SK-N-SH treated with all-trans-retinoic acid at 6 μM for 48 hours (cell line): ENCODE measurements around the gene INMT.

Source experiments
- ATAC-seq: fragments of 200-7000 bp; cut with Tn5 transposase; 3 replicates; pipeline ENCODE4 v1.9.1; 2020; ENCODE audit warnings: mild to moderate bottlenecking, moderate library complexity
- ARNTL ChIP-seq: fragments of 450-650 bp; formaldehyde crosslinking; IDR thresholded peaks from 2 replicates; pipeline ENCODE4 v1.5.0; 2020; ENCODE audit warnings: low read depth, mild to moderate bottlenecking, moderate library complexity, borderline replicate concordance
- BACH2 ChIP-seq: fragments of 250-450 bp; sonication (Bioruptor Pico); IDR thresholded peaks from 2 replicates; pipeline ENCODE4 v1.9.0; 2021; ENCODE audit warnings: mild to moderate bottlenecking, borderline replicate concordance
- CREB5 ChIP-seq: fragments of 250-450 bp; sonication (Bioruptor Pico); IDR thresholded peaks from 2 replicates; pipeline ENCODE4 v1.5.1; 2020; ENCODE audit warnings: low read depth, mild to moderate bottlenecking, moderate library complexity
- CSDC2 ChIP-seq: fragments of 250-450 bp; sonication (Bioruptor Pico); IDR thresholded peaks from 2 replicates; pipeline ENCODE4 v1.5.0; 2020; ENCODE audit warnings: mild to moderate bottlenecking, moderate library complexity
- ESRRG ChIP-seq: fragments of 250-450 bp; sonication (Bioruptor Pico); IDR thresholded peaks from 2 replicates; pipeline ENCODE4 v1.6.1; 2021; ENCODE audit warnings: mild to moderate bottlenecking
- GLIS3 ChIP-seq: fragments of 250-450 bp; sonication (Bioruptor Pico); IDR thresholded peaks from 2 replicates; pipeline ENCODE4 v1.5.0; 2020; ENCODE audit warnings: mild to moderate bottlenecking, moderate library complexity
- OSR1 ChIP-seq: fragments of 250-450 bp; sonication (Bioruptor Pico); IDR thresholded peaks from 2 replicates; pipeline ENCODE4 v1.8.0; 2022; ENCODE audit warnings: moderate library complexity, mild to moderate bottlenecking, inconsistent platforms
- PATZ1 ChIP-seq: fragments of 250-450 bp; sonication (Bioruptor Pico); IDR thresholded peaks from 2 replicates; pipeline ENCODE4 v1.8.0; 2020; ENCODE audit warnings: mild to moderate bottlenecking, moderate library complexity, borderline replicate concordance
- PPARA ChIP-seq: fragments of 250-450 bp; sonication (Bioruptor Pico); IDR thresholded peaks from 2 replicates; pipeline ENCODE4 v1.5.0; 2020; ENCODE audit warnings: mild to moderate bottlenecking, borderline replicate concordance
- RARB ChIP-seq: fragments of 250-450 bp; sonication (Bioruptor Pico); IDR thresholded peaks from 2 replicates; pipeline ENCODE4 v1.8.0; 2021; ENCODE audit warnings: mild to moderate bottlenecking, moderate library complexity
- SNAI2 ChIP-seq: fragments of 250-450 bp; sonication (Bioruptor Pico); IDR thresholded peaks from 2 replicates; pipeline ENCODE4 v1.5.0; 2020; ENCODE audit warnings: mild to moderate bottlenecking, moderate library complexity
- TCF4 ChIP-seq: fragments of 250-450 bp; sonication (Bioruptor Pico); IDR thresholded peaks from 2 replicates; pipeline ENCODE4 v1.8.0; 2021; ENCODE audit warnings: mild to moderate bottlenecking, moderate library complexity, borderline replicate concordance
- TOX ChIP-seq: fragments of 250-450 bp; sonication (Bioruptor Pico); IDR thresholded peaks from 2 replicates; pipeline ENCODE4 v1.8.0; 2021; ENCODE audit warnings: mild to moderate bottlenecking, moderate library complexity, borderline replicate concordance
- ZC3H10 ChIP-seq: fragments of 250-450 bp; sonication (Bioruptor Pico); IDR thresholded peaks from 2 replicates; pipeline ENCODE4 v1.5.1; 2021; ENCODE audit warnings: mild to moderate bottlenecking, moderate library complexity
- ZFP3 ChIP-seq: fragments of 250-450 bp; sonication (Bioruptor Pico); IDR thresholded peaks from 2 replicates; pipeline ENCODE4 v1.5.0; 2020; ENCODE audit warnings: mild to moderate bottlenecking, moderate library complexity
- ZFP30 ChIP-seq: fragments of 450-650 bp; formaldehyde crosslinking; IDR thresholded peaks from 2 replicates; pipeline ENCODE4 v1.5.0; 2022; ENCODE audit warnings: mild to moderate bottlenecking, moderate library complexity
- ZNF565 ChIP-seq: fragments of 450-650 bp; formaldehyde crosslinking; conservative IDR thresholded peaks from 2 replicates; pipeline ENCODE4 v1.5.0; 2020; ENCODE audit warnings: low read depth, mild to moderate bottlenecking, moderate library complexity
- ZNF70 ChIP-seq: fragments of 450-650 bp; formaldehyde crosslinking; IDR thresholded peaks from 2 replicates; pipeline ENCODE4 v1.5.0; 2020; ENCODE audit warnings: mild to moderate bottlenecking, moderate library complexity
- ZNF8 ChIP-seq: fragments of 450-650 bp; formaldehyde crosslinking; IDR thresholded peaks from 2 replicates; pipeline ENCODE4 v1.5.0; 2020; ENCODE audit warnings: mild to moderate bottlenecking, moderate library complexity
- TF ChIP-seq, protein P1 (sequence below): fragments of 250-450 bp; sonication (Bioruptor Pico); IDR thresholded peaks from 2 replicates; pipeline ENCODE4 v1.5.0; 2020; ENCODE audit warnings: mild to moderate bottlenecking, moderate library complexity
- TF ChIP-seq, protein P2 (sequence below): fragments of 250-450 bp; sonication (Bioruptor Pico); IDR thresholded peaks from 2 replicates; pipeline ENCODE4 v1.5.1; 2021; ENCODE audit warnings: mild to moderate bottlenecking, moderate library complexity

INMT gene

GRCh38 chr7:30752484-30752883 is 549 bp downstream of the INMT start:
- TF ChIP-seq OSR1 (CRISPR knock-in tag), result no peak
- no peak for TF ChIP-seq RARB (CRISPR knock-in tag)
- TF ChIP-seq, protein P1, sequence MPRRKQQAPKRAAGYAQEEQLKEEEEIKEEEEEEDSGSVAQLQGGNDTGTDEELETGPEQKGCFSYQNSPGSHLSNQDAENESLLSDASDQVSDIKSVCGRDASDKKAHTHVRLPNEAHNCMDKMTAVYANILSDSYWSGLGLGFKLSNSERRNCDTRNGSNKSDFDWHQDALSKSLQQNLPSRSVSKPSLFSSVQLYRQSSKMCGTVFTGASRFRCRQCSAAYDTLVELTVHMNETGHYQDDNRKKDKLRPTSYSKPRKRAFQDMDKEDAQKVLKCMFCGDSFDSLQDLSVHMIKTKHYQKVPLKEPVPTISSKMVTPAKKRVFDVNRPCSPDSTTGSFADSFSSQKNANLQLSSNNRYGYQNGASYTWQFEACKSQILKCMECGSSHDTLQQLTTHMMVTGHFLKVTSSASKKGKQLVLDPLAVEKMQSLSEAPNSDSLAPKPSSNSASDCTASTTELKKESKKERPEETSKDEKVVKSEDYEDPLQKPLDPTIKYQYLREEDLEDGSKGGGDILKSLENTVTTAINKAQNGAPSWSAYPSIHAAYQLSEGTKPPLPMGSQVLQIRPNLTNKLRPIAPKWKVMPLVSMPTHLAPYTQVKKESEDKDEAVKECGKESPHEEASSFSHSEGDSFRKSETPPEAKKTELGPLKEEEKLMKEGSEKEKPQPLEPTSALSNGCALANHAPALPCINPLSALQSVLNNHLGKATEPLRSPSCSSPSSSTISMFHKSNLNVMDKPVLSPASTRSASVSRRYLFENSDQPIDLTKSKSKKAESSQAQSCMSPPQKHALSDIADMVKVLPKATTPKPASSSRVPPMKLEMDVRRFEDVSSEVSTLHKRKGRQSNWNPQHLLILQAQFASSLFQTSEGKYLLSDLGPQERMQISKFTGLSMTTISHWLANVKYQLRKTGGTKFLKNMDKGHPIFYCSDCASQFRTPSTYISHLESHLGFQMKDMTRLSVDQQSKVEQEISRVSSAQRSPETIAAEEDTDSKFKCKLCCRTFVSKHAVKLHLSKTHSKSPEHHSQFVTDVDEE (CRISPR knock-in tag), result no peak
- TF ChIP-seq CSDC2 (CRISPR knock-in tag), result no peak
- no peak for TF ChIP-seq ARNTL (CRISPR knock-in tag)
- no peak for TF ChIP-seq GLIS3 (CRISPR knock-in tag)
- TF ChIP-seq PPARA (CRISPR knock-in tag), result no peak
- no peak for ATAC-seq

DNA sequence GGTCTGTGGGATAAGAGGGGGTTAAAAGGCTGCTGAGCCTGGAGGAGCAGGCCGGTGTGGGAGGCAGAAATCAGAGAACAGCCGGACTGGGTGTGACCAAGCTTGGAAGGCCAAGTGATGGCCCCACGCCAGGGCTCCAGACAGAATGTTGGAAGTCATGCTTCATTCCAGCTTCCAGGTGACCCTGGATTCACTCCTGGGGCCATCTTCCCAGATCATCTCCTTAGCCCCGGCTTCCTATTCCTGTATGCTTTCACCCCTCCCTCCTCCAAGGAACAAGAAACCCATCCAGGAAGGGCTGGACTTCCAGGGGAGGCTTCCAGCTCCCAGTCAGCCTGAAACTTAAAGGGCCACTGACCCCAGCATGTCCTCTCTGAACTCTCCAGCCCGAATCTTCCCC is 1.0 kb downstream of the INMT start:
- TF ChIP-seq PPARA (CRISPR knock-in tag) (no peak), SNAI2 (no peak), ZFP3 (CRISPR knock-in tag) (no peak), OSR1 (CRISPR knock-in tag) (no peak), GLIS3 (CRISPR knock-in tag) (no peak), ZFP30 (no peak), ZNF70 (CRISPR knock-in tag) (no peak), PATZ1 (CRISPR knock-in tag) (no peak)
- TF ChIP-seq, protein P2, sequence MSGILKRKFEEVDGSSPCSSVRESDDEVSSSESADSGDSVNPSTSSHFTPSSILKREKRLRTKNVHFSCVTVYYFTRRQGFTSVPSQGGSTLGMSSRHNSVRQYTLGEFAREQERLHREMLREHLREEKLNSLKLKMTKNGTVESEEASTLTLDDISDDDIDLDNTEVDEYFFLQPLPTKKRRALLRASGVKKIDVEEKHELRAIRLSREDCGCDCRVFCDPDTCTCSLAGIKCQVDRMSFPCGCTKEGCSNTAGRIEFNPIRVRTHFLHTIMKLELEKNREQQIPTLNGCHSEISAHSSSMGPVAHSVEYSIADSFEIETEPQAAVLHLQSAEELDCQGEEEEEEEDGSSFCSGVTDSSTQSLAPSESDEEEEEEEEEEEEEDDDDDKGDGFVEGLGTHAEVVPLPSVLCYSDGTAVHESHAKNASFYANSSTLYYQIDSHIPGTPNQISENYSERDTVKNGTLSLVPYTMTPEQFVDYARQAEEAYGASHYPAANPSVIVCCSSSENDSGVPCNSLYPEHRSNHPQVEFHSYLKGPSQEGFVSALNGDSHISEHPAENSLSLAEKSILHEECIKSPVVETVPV, result no peak
- ATAC-seq, result no peak

DNA sequence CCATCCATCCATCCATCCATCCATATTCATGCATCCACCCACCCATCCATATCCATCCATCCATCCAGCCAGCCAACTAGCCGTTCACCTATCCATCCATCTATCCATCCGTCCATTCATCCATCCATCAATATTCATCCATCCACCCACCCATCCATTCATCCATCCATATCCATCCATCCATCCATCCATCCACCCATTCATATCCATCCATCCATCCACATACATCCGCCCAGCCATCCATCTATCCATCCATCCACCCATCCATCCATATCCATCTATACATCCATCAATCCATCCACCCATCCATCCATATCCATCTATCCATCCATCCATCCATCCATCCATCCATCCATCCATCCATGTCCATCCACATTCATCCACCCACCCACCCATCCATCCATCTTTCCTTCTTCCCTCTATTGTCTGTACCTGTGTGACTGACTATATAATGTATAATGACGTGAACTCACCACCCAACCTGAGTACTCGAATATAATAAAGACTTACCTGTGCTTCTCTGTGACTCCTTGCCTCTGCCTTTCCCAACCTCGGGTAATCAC is 2.5 kb downstream of the INMT start:
- TF ChIP-seq GLIS3 (CRISPR knock-in tag) (no peak), ZFP30 (no peak), ZFP3 (CRISPR knock-in tag) (no peak), PPARA (CRISPR knock-in tag) (no peak), TOX (CRISPR knock-in tag) (no peak), ZNF565 (no peak)
- ATAC-seq, result no peak

DNA sequence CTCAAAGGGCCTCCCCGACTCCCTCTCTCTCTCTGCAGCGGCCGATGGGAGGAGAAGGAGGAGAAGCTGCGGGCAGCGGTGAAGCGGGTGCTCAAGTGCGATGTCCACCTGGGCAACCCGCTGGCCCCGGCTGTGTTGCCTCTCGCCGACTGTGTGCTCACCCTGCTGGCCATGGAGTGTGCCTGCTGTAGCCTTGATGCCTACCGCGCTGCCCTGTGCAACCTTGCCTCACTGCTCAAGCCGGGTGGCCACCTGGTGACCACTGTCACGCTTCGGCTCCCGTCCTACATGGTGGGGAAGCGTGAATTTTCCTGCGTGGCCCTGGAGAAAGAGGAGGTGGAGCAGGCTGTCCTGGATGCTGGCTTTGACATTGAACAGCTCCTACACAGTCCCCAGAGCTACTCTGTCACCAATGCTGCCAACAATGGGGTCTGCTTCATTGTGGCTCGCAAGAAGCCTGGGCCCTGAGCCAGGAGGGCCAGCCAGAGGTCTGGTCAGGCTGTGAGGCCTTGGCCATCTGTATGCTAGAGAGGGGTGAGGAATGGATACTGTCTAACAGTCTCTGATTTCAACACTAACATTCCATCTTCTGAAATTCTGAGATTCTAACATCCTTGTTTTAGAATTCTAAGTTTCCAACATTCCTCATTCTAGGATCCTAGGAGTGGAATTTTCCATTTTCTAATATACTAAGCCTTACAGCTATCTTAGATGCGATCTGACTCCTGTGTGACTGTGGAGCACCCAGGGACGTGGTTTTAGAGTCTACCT is 3.6 kb downstream of the INMT start:
- ATAC-seq, result peak; percentile 73
- TF ChIP-seq, protein P1 (CRISPR knock-in tag), result peak; percentile 96
- TF ChIP-seq BACH2 (CRISPR knock-in tag) (no peak), PATZ1 (CRISPR knock-in tag) (no peak), ZC3H10 (CRISPR knock-in tag) (no peak), ZFP30 (0 out of 2 replicates have a peak, but pooled peaks have one; percentile 14), ZNF565 (no peak), RARB (CRISPR knock-in tag) (no peak), ZNF8 (CRISPR knock-in tag) (no peak), PPARA (CRISPR knock-in tag) (peak; percentile 83; the same call in 1 of the 2 replicates), CREB5 (CRISPR knock-in tag) (no peak), TCF4 (CRISPR knock-in tag) (peak; percentile 95), ARNTL (CRISPR knock-in tag) (no peak), ESRRG (CRISPR knock-in tag) (no peak), OSR1 (CRISPR knock-in tag) (no peak), TOX (CRISPR knock-in tag) (no peak), CSDC2 (CRISPR knock-in tag) (no peak), GLIS3 (CRISPR knock-in tag) (no peak)
